ENCODE data around the gene COL21A1.

Gene COL21A1

DNA sequence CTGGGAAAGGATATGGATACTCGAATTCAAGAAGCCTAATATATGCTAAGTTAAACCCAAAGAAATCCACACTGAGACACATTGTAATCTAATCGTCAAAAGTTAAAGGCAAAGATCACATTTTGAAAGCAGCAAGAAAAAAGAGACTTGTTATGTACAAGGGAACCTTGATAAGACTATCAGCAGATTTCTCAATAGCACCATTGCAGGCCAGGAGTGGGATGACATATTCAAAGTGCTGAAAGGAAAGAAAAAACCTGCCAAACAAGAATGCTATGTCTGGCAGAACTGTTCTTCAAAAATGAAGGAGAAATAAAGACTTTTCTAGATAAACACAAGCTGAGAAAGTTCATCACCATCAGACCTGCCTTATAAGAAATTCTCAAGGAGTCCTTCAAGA, 75.2 kb downstream of the COL21A1 start:
- Mint-ChIP-seq H3K27ac (no peak overlapping the region), H3K4me3 (no peak overlapping the region), H3K36me3 (ENCODE audit: low read depth) (peaks cover 18% of the 10 kb centered on the region), H3K27me3 (ENCODE audit: low read depth) (no peaks in the 10 kb centered on the region), H3K4me1 (no peaks in the 10 kb centered on the region), H3K9me3 (peaks cover 50% of the 10 kb centered on the region)
- TF ChIP-seq, protein P1, sequence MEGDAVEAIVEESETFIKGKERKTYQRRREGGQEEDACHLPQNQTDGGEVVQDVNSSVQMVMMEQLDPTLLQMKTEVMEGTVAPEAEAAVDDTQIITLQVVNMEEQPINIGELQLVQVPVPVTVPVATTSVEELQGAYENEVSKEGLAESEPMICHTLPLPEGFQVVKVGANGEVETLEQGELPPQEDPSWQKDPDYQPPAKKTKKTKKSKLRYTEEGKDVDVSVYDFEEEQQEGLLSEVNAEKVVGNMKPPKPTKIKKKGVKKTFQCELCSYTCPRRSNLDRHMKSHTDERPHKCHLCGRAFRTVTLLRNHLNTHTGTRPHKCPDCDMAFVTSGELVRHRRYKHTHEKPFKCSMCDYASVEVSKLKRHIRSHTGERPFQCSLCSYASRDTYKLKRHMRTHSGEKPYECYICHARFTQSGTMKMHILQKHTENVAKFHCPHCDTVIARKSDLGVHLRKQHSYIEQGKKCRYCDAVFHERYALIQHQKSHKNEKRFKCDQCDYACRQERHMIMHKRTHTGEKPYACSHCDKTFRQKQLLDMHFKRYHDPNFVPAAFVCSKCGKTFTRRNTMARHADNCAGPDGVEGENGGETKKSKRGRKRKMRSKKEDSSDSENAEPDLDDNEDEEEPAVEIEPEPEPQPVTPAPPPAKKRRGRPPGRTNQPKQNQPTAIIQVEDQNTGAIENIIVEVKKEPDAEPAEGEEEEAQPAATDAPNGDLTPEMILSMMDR (IDR thresholded peaks at IDR 0.05; ENCODE audit: unreplicated experiment in 3 of 3) = no peak

DNA sequence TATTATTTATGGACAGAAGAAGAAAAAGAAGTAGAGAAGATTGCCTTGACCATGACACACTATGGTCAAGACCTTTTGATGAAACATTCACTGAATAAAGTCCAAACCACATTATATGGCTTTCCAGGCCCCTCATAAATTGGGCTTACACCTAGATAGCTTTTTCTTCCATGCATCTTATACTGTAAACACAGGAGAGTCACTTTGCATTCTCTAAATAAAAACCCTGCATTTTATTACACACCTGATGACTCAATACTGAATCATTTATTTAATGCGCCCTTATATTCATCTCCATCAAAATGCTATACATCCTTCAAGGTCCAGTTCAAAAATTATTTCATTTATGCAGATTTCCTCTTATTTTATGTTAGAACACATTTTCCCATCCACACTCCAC, 78.0 kb downstream of the COL21A1 start:
- peaks cover 29% of the 10 kb centered on the region for H3K9me3 Mint-ChIP-seq
- TF ChIP-seq, protein P1 (IDR thresholded peaks at IDR 0.05; ENCODE audit: unreplicated experiment in 3 of 3) = no peak
- peaks cover 12% of the 10 kb centered on the region for H3K36me3 Mint-ChIP-seq (ENCODE audit: low read depth)
- no peak overlapping the region for H3K27ac Mint-ChIP-seq
- H3K27me3 Mint-ChIP-seq (ENCODE audit: low read depth) = no peaks in the 10 kb centered on the region
- H3K4me1 Mint-ChIP-seq = no peaks in the 10 kb centered on the region
- no peak overlapping the region for H3K4me3 Mint-ChIP-seq

DNA sequence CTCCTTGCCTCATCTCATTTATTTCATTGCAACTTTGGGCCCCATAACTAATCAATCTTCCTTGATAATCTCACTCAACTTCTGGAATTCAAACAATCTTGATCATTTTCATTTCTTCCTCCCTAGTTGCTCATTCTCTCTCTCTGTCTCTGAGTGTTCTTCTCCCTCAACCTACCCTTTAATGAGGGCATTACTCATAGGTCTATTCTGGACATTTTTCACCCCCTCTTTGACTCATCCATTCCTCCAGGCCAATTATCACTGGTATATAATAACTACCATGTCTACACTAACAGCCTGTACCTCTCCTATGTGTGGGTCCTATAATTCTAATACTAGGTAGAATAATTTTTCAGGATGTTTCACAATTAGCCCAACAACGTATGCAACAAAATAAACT, 78.8 kb downstream of the COL21A1 start:
- TF ChIP-seq, protein P1 (IDR thresholded peaks at IDR 0.05; ENCODE audit: unreplicated experiment in 3 of 3) = no peak
- H3K9me3 Mint-ChIP-seq = peaks cover 22% of the 10 kb centered on the region
- no peak overlapping the region for H3K4me3 Mint-ChIP-seq
- peaks cover 12% of the 10 kb centered on the region for H3K36me3 Mint-ChIP-seq (ENCODE audit: low read depth)
- no peaks in the 10 kb centered on the region for H3K4me1 Mint-ChIP-seq
- no peaks in the 10 kb centered on the region for H3K27me3 Mint-ChIP-seq (ENCODE audit: low read depth)
- peak overlapping the region in 1 of 3 experiments; percentile 10 for H3K27ac Mint-ChIP-seq

DNA sequence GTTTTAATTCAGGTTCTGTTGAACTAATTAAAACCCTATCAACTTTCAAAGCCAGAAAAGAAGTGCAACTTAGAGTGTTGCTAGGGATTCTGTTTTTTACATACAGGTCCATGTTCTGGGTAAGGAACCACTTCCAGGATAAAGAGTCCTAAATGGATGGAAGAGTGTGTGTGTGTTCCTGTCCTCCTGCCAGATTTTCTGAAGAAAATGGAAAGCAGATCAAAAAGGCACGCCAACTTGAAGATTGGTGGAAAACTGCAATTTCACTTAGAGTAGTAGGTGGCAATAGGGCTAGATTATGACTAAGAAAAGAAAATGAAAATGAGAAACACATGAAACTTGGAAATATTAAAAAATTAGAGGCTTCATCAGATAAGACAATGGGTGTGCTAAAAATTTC, 85.3 kb downstream of the COL21A1 start:
- Mint-ChIP-seq H3K27ac (no peak overlapping the region), H3K27me3 (ENCODE audit: low read depth) (no peaks in the 10 kb centered on the region), H3K36me3 (ENCODE audit: low read depth) (no peaks in the 10 kb centered on the region), H3K4me3 (no peak overlapping the region), H3K4me1 (no peaks in the 10 kb centered on the region), H3K9me3 (no peaks in the 10 kb centered on the region)
- TF ChIP-seq, protein P1 (IDR thresholded peaks at IDR 0.05; ENCODE audit: unreplicated experiment in 3 of 3) = no peak

DNA sequence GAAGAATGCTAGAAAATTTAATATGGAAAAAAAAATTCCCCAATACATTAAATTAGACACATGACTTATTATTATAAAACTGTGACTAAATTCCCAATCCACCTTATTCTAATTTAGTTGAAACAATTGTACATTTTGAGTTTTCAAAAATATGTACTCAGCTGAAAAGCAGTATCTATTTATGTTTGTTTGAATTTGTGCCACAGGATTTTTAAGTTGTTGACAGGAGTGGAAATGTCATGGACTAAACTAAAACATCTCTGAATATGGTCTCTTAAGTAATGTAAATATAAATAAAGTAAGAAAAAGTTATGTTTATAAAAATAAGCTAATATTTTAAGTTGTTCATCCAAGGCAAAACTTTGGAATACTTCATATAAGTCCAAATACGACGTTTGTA, 86.9 kb downstream of the COL21A1 start:
- Mint-ChIP-seq H3K4me1 (no peaks in the 10 kb centered on the region), H3K9me3 (no peaks in the 10 kb centered on the region), H3K36me3 (ENCODE audit: low read depth) (peaks cover 5% of the 10 kb centered on the region), H3K27me3 (ENCODE audit: low read depth) (no peaks in the 10 kb centered on the region), H3K27ac (no peak overlapping the region), H3K4me3 (no peak overlapping the region)
- TF ChIP-seq, protein P1 (IDR thresholded peaks at IDR 0.05; ENCODE audit: unreplicated experiment in 3 of 3) = no peak

DNA sequence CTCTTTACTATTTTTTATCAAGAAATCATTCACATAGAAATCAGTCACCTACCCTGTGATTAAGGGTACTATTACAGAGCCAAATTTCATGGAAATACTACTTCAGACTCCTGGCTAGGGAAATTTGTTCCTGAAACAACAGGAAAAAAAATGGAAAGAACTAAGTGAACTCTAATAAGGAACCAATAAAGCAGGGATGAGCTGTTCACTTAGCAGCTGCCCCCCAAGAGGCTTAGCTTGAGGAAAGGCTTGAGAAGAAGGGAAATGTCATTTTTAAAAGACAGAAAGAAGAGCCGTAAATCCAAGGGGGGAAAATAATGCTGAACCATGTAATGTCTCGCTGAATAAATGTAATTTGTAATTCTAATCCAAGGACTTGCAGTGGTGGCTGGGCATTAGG, 88.8 kb downstream of the COL21A1 start:
- no peak overlapping the region for H3K27ac Mint-ChIP-seq
- H3K4me3 Mint-ChIP-seq = no peak overlapping the region
- peaks cover 14% of the 10 kb centered on the region for H3K9me3 Mint-ChIP-seq
- TF ChIP-seq, protein P1 (IDR thresholded peaks at IDR 0.05; ENCODE audit: unreplicated experiment in 3 of 3) = no peak
- peaks cover 16% of the 10 kb centered on the region for H3K36me3 Mint-ChIP-seq (ENCODE audit: low read depth)
- no peaks in the 10 kb centered on the region for H3K27me3 Mint-ChIP-seq (ENCODE audit: low read depth)
- no peaks in the 10 kb centered on the region for H3K4me1 Mint-ChIP-seq

Data from nephron (organoid).